HepG2 (cell line): ENCODE measurements around the gene VANGL2. TPM values are rescaled to one million over a fixed set of nuclear protein-coding genes. Genes with fewer than 3 reads are reported as not detected.
A peak's percentile ranks its signal among the peaks of the same experiment; 100 is the strongest.

Experiments
- ATAC-seq: fragments of 200-7000 bp; cut with Tn5 transposase; 3 replicates; pipeline ENCODE4 v1.9.1; 2020; ENCODE audit warnings: mild to moderate bottlenecking, moderate library complexity
- BruUV-seq: library from RNA; stranded (reverse); fragments of 400-500 nt; replicated peaks from 2 replicates; lab custom pipeline; 2021; lab: Mats Ljungman, UMichigan
- CTCF ChIA-PET: fragments of 300-600 bp; formaldehyde crosslinking; extraction: SDS; loops from one replicate; lab custom pipeline; 2021; ENCODE audit warnings: low total read pairs, inconsistent platforms, low intra/inter-chr PET ratio; lab: Yijun Ruan, JAX
- POLR2A ChIA-PET: fragments of 350-600 bp; sonication (Branson Sonifier 250); formaldehyde crosslinking; loops from one replicate; lab custom pipeline; 2020; ENCODE audit warnings: antibody characterized with exemption, inconsistent platforms; lab: Yijun Ruan, JAX
- DNase-seq: peaks from one replicate; pipeline ENCODE4 v3.0.0-alpha.2; 2015; ENCODE audit warnings: low spot score
- FAIRE-seq: peaks from 3 replicates; lab custom pipeline; 2011; peaks lifted over from hg19 to GRCh38; lab: Jason Lieb, UNC
- H2AFZ ChIP-seq: one replicate; pipeline ENCODE4 v1.6.1; 2011; ENCODE audit warnings: low read length, inconsistent platforms
- H3K27ac ChIP-seq: fragments of 300-600 bp; 3 replicates; pipeline ENCODE4 v1.8.0; 2011; ENCODE audit warnings: mixed run types, mild to moderate bottlenecking, mixed read lengths, low read length, inconsistent platforms; ENCODE audit not compliant: insufficient read depth; ENCODE audit errors: extremely low read length
- H3K27me3 ChIP-seq, 2 experiments: fragments of 200-600 bp in 1 of 2; 2 replicates in 1 of 2; 3 replicates in 1 of 2; pipeline versions ENCODE4 v1.6.0 to v1.8.0; 2011; ENCODE audit warnings: low read length in 2 of 2, mild to moderate bottlenecking in 2 of 2, moderate library complexity in 2 of 2, inconsistent platforms in 1 of 2; ENCODE audit not compliant: insufficient read depth in 2 of 2, control insufficient read depth in 1 of 2
- H3K36me3 ChIP-seq, 2 experiments: fragments of 200-600 bp in 1 of 2; replicated peaks in 1 of 2; 2 replicates in 1 of 2; 3 replicates in 1 of 2; pipeline versions ENCODE4 v1.5.1 to v1.8.0; 2011; ENCODE audit warnings: low read length in 2 of 2, inconsistent platforms in 1 of 2; ENCODE audit not compliant: insufficient read depth in 2 of 2, control insufficient read depth in 1 of 2
- H3K4me1 ChIP-seq: 2 replicates; pipeline ENCODE4 v1.5.1; 2012; ENCODE audit warnings: low read length, inconsistent platforms; ENCODE audit not compliant: insufficient read depth
- H3K4me2 ChIP-seq: 2 replicates; pipeline ENCODE4 v1.6.0; 2011; ENCODE audit warnings: low read depth, low read length, inconsistent platforms
- H3K4me3 ChIP-seq, 3 experiments: fragments of 200-600 bp in 1 of 3; sonication (generic), shearing (Covaris generic) in 1 of 3; replicated peaks in 1 of 3; 2 replicates each; pipeline ENCODE4 v1.5.1; 2011 to 2016; ENCODE audit warnings: low read length in 3 of 3, inconsistent platforms in 2 of 3, low read depth in 2 of 3, mild to moderate bottlenecking in 2 of 3, control low read depth in 1 of 3, mixed read lengths in 1 of 3; ENCODE audit not compliant: insufficient read depth in 1 of 3
- H3K79me2 ChIP-seq: one replicate; pipeline ENCODE4 v1.6.1; 2011; ENCODE audit warnings: low read length, inconsistent platforms; ENCODE audit not compliant: insufficient read depth
- H3K9ac ChIP-seq: 2 replicates; pipeline ENCODE4 v1.6.0; 2011; ENCODE audit warnings: mild to moderate bottlenecking, low read depth, low read length, inconsistent platforms; ENCODE audit not compliant: insufficient read depth
- H3K9me3 ChIP-seq: 2 replicates; pipeline ENCODE4 v1.5.1; 2012; ENCODE audit warnings: mild to moderate bottlenecking, low read length
- H4K20me1 ChIP-seq: 2 replicates; pipeline ENCODE4 v1.6.0; 2011; ENCODE audit warnings: inconsistent platforms, mild to moderate bottlenecking, low read length, moderate library complexity; ENCODE audit not compliant: insufficient read depth
- ATAD3A ChIP-seq: sonication (generic); formaldehyde crosslinking; IDR thresholded peaks from 2 replicates; pipeline ENCODE4 v1.4.0; 2020; ENCODE audit warnings: missing genetic modification reagents
- ATRX ChIP-seq: sonication (generic); formaldehyde crosslinking; IDR thresholded peaks from 2 replicates; pipeline ENCODE4 v1.4.0; 2020; ENCODE audit warnings: missing genetic modification reagents, borderline replicate concordance
- CAMTA2 ChIP-seq: sonication (generic); formaldehyde crosslinking; IDR thresholded peaks from 2 replicates; pipeline ENCODE4 v1.4.0; 2020; ENCODE audit warnings: mild to moderate bottlenecking, missing genetic modification reagents, borderline replicate concordance
- HNF1A ChIP-seq, 2 experiments: sonication (generic) in 1 of 2; formaldehyde crosslinking in 1 of 2; IDR thresholded peaks; 2 replicates each; pipeline versions ENCODE4 v1.4.0 to v1.6.1; 2016 to 2020; ENCODE audit warnings: borderline replicate concordance in 1 of 2, low read depth in 1 of 2, mild to moderate bottlenecking in 1 of 2, missing genetic modification reagents in 1 of 2
- IRF2 ChIP-seq: IDR thresholded peaks from 2 replicates; pipeline ENCODE4 v1.6.1; 2018; ENCODE audit warnings: missing genetic modification reagents, missing compliant biosample characterization
- KMT2A ChIP-seq: sonication (generic); formaldehyde crosslinking; IDR thresholded peaks from 2 replicates; pipeline ENCODE4 v1.4.0; 2020; ENCODE audit warnings: missing genetic modification reagents
- MTA1 ChIP-seq: sonication (generic); formaldehyde crosslinking; IDR thresholded peaks from 2 replicates; pipeline ENCODE4 v1.4.0; 2020; ENCODE audit warnings: missing genetic modification reagents, mild to moderate bottlenecking, borderline replicate concordance
- SNAPC5 ChIP-seq: sonication (generic); formaldehyde crosslinking; IDR thresholded peaks from 2 replicates; pipeline ENCODE4 v1.8.1; 2023; ENCODE audit warnings: mild to moderate bottlenecking, missing genetic modification reagents, borderline replicate concordance
- SPEN ChIP-seq: sonication (generic); formaldehyde crosslinking; IDR thresholded peaks from 2 replicates; pipeline ENCODE4 v1.5.1; 2020; ENCODE audit warnings: low read depth, mild to moderate bottlenecking, missing genetic modification reagents
- TBP ChIP-seq: sonication (generic); formaldehyde crosslinking; IDR thresholded peaks from 2 replicates; pipeline ENCODE4 v1.5.0; 2020; ENCODE audit warnings: missing genetic modification reagents
- TFE3 ChIP-seq: IDR thresholded peaks from 2 replicates; pipeline ENCODE4 v1.6.1; 2016
- ZBTB34 ChIP-seq: sonication (generic); formaldehyde crosslinking; IDR thresholded peaks from 2 replicates; pipeline ENCODE4 v1.8.0; 2022; ENCODE audit warnings: mild to moderate bottlenecking, missing genetic modification reagents
- WGBS: methylation state at CpG from one replicate; pipeline ENCODE4 v1.1.6; 2017; ENCODE audit warnings: low lambda C conversion rate; 5-methylcytosine and 5-hydroxymethylcytosine counted together
- in situ Hi-C: cut with HindIII; loops from 2 replicates; pipeline ENCODE4 v1.10.0; 2017; ENCODE audit warnings: low pct_unique_long_range_greater_than_20kb; ENCODE audit not compliant: extremely low pct_ligation_motif_present
- intact Hi-C: fragments of 100-400 bp; cut with micrococcal nuclease; formaldehyde crosslinking; loops from one replicate; pipeline ENCODE4 v1.10.0; 2022; ENCODE audit not compliant: unreplicated experiment
- polyA plus RNA-seq, 8 experiments: library from polyadenylated mRNA; depleted of rRNA in 3 of 8; stranded (reverse) in 7 of 8; unstranded in 1 of 8; fragments of >200 nt; fragmentation: Illumina TruSeq in 4 of 8; extraction: Trizol in 4 of 8; gene quantifications; 2 replicates each; pipeline versions ENCODE4 v1.2.1 to v1.2.3, GENCODE V29; 2011 to 2016; ENCODE audit warnings: low read depth in 4 of 8, missing spikeins in 1 of 8, mixed read lengths in 1 of 8; ENCODE audit not compliant: insufficient read depth in 1 of 8
- total RNA-seq, 5 experiments: library from RNA; depleted of rRNA; stranded (reverse); fragments of >200 nt; fragmentation: Illumina TruSeq; extraction: Trizol; gene quantifications; 2 replicates each; pipeline ENCODE4 v1.2.3, GENCODE V29; 2016; ENCODE audit warnings: low read depth in 1 of 5

The VANGL2 gene
- total and polyA plus RNA-seq, 2 of the 13 experiments (the other 11 are each of a cell fraction or from before 2014, with no cell fraction given) = 0.09 TPM; not detected in 1

- TF ChIP-seq TFE3 (CRISPR knock-in tag) = no peak
- no peak for TF ChIP-seq ATAD3A (CRISPR knock-in tag)
Observed at GRCh38 chr1:160365325-160365724, 35.0 kb upstream of the VANGL2 start (continued).

- BruUV-seq = no TSS peak
- in situ Hi-C loops = no loop called here
- no peak within 1 kb of the TSS for H3K27ac ChIP-seq
- H3K9ac ChIP-seq = no peak within 1 kb of the TSS
- no peaks in the 10 kb centered on the region for H3K27me3 ChIP-seq
- H3K9me3 ChIP-seq = no peaks in the 10 kb centered on the region
- H3K79me2 ChIP-seq = no peaks in the 10 kb centered on the region
- ChIA-PET POLR2A (no interaction called here), CTCF (no interaction called here)
- 41% methylated on average over 10 of the region's 15 CpGs for WGBS
- no peak within 1 kb of the TSS for H3K4me3 ChIP-seq
- ATAC-seq (peak; percentile 30), FAIRE-seq (no peak), DNase-seq (no peak)
- H3K4me1 ChIP-seq = peaks cover 9% of the 10 kb centered on the region
- H4K20me1 ChIP-seq = no peaks in the 10 kb centered on the region
- H3K4me2 ChIP-seq = no peak within 1 kb of the TSS
- H3K36me3 ChIP-seq = no peaks in the 10 kb centered on the region
- no peak within 1 kb of the TSS for H2AFZ ChIP-seq
- intact Hi-C loops = no loop called here
- no peak for TF ChIP-seq IRF2
- no peak for TF ChIP-seq SPEN (CRISPR knock-in tag)
- TF ChIP-seq ZBTB34 (CRISPR knock-in tag) = no peak
- no peak for TF ChIP-seq HNF1A (IDR thresholded peaks at IDR 0.05; ENCODE audit: low read depth)
- TF ChIP-seq HNF1A (CRISPR knock-in tag; IDR thresholded peaks at IDR 0.05; ENCODE audit: borderline replicate concordance) = no peak
- TF ChIP-seq KMT2A (CRISPR knock-in tag) = no peak
- no peak for TF ChIP-seq MTA1 (CRISPR knock-in tag)
- no peak for TF ChIP-seq SNAPC5 (CRISPR knock-in tag)
- TF ChIP-seq CAMTA2 (CRISPR knock-in tag) = no peak
- TF ChIP-seq TBP (CRISPR knock-in tag) = no peak
- TF ChIP-seq ATRX (CRISPR knock-in tag) = no peak
Observed at GRCh38 chr1:160366731-160367515, 33.4 kb upstream of the VANGL2 start, which contains the start of gene NHLH1. NHLH1 (plus strand) TSS chr1:160367071; CDS start chr1:160370732, 3,661 bp downstream.
